Measurements from ENCODE around the gene MEIOB. TPM values are rescaled to one million over a fixed set of nuclear protein-coding genes. Genes with fewer than 3 reads are reported as not detected.
A peak's percentile ranks its signal among the peaks of the same experiment; 100 is the strongest.

The MEIOB gene
- total RNA-seq, 2 experiments from 2014 or later, result not detected

DNA sequence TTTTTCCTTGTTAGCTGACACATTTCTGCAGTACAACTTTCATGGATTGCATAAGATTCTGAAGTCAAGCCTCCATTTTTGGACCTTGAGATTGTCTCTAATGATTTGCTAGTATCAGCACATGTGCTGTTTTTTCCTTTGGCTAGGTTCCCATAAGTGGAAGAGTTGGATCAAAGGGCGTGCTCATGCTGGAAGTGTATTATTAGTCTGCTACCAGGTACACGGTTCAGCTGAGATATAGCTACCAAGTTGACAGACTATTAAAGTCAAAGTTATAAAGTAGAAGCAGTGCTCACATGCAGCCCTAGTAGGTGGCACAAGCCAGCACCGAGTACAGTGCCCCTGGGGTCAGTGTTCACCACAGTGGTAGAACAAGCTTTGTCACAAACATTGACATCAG is 41.8 kb downstream of the MEIOB start:
- peaks cover 28% of the 10 kb centered on the region for H3K4me1 Mint-ChIP-seq (ENCODE audit: low read depth)
- no peak overlapping the region for H3K4me3 Mint-ChIP-seq
- H3K36me3 Mint-ChIP-seq, result no peaks in the 10 kb centered on the region
- H3K27ac Mint-ChIP-seq, result no peak overlapping the region
- intact Hi-C loops (cut with micrococcal nuclease), result no loop called here
- no peaks in the 10 kb centered on the region for H3K27me3 Mint-ChIP-seq
- ChIA-PET CTCF (interaction anchor here (1.6 kb wide), 1 partner anchor 192 kb away, joined by 3 read pairs; no protein-coding TSS in a partner anchor), POLR2A (no interaction called here)
- H3K9me3 Mint-ChIP-seq, result no peaks in the 10 kb centered on the region
- DNase-seq, result no peak

DNA sequence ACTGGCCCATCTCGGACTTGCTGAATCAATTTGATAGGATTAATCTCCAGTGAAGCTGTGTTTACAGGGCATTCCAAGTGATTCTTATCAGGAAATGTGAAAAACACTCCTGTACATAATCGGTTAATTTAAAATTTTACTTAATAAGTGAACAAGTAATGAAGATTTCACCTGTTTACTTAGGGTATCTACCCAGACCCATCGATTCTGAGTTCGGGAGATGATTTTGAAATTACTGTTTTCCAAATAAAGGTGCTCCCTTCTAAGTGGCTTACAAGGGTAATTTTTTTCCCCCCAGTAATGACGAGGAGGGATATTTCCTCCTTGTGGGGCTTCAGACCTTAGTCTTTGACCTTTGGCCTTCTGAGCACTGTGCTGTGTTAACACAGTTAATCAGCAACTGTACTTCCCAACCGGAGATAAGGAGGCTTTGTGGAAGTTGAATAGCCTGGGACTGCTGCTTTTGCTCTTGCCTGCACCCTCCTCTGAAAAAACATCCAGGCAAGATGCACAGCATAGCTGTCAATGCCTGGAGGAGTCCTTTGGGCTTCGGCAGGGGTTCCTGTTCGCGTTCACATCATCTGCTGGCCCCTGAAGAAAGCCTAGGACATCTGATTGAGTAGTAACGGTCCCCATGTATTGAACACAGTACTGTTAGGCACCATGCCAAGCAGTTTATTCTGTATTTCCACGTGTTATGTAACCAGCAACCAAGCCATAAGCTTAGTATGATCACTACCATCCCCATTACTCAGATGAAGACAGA is 43.1 kb downstream of the MEIOB start:
- Mint-ChIP-seq H3K27ac (no peak overlapping the region), H3K4me3 (peak overlapping the region; percentile 59), H3K36me3 (no peaks in the 10 kb centered on the region), H3K27me3 (no peaks in the 10 kb centered on the region), H3K9me3 (no peaks in the 10 kb centered on the region), H3K4me1 (ENCODE audit: low read depth) (peaks cover 38% of the 10 kb centered on the region)
- ChIA-PET POLR2A (no interaction called here), CTCF (no interaction called here)
- no peak for DNase-seq
- intact Hi-C loops (cut with micrococcal nuclease), result no loop called here

DNA sequence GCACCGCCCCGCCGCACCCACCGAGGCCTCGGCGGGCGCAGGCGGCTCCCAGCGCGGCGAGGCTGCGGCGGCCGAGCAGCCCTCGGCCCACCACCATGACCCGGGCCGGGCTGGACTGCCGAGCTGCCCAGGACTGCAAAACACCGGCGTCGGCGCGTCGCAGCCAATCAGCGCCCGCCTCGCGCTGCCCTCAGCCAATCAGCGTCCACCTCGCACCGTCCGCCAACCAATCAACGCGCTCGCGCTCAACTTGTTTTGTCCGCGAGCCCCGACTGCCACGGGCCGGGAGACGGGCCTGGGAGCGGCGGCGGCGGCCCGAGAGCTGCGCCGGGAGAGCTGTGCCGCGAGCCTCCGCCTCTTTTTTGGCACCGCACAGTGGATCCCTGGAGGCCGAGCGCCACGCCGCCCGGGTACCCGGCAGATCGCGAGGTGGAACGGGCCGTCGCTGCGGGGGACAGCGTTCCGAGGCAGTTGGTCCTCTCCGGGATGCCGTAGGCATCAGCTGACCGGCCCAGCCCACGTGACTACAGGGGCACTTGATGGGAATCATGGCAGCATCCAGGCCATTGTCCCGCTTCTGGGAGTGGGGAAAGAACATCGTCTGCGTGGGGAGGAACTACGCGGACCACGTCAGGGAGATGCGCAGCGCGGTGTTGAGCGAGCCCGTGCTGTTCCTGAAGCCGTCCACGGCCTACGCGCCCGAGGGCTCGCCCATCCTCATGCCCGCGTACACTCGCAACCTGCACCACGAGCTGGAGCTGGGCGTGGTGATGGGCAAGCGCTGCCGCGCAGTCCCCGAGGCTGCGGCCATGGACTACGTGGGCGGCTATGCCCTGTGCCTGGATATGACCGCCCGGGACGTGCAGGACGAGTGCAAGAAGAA is 45.0 kb downstream of the MEIOB start, which contains the start of the genes FAHD1 and HAGH:
TSS of gene FAHD1 (plus strand) at position 516 of the 883 bp plus-strand sequence. CDS start at position 549, 33 bp downstream.
TSS of gene HAGH (minus strand) at position 135 of the 883 bp plus-strand sequence. CDS start at position 97, 38 bp downstream.
- Mint-ChIP-seq H3K36me3 (no peaks in the 10 kb centered on the region), H3K9me3 (no peaks in the 10 kb centered on the region), H3K27ac (peak within 1 kb of the TSS; percentile 76), H3K4me3 (peak within 1 kb of the TSS; percentile 91), H3K4me1 (ENCODE audit: low read depth) (peaks cover 40% of the 10 kb centered on the region), H3K27me3 (no peaks in the 10 kb centered on the region)
- DNase-seq, result peak; percentile 93
- intact Hi-C loops (cut with micrococcal nuclease), result loop anchor here (1.0 to 2.0 kb wide), 2 partner anchors 28 to 45 kb away; partner anchors contain the start of genes NUBP2 and SPSB3
- POLR2A ChIA-PET, result interaction anchor here (0.6 to 1.7 kb wide), 5 partner anchors 44 to 221 kb away, joined by 3 to 9 read pairs (median 3); partner anchors contain the start of genes MAPK8IP3, MSRB1, NUBP2 and RPS2
- CTCF ChIA-PET, result interaction anchor here (0.6 to 1.6 kb wide), 5 partner anchors 36 to 196 kb away, joined by 3 to 8 read pairs (median 4); partner anchors contain the start of genes MAPK8IP3, MSRB1, NUBP2 and SPSB3

DNA sequence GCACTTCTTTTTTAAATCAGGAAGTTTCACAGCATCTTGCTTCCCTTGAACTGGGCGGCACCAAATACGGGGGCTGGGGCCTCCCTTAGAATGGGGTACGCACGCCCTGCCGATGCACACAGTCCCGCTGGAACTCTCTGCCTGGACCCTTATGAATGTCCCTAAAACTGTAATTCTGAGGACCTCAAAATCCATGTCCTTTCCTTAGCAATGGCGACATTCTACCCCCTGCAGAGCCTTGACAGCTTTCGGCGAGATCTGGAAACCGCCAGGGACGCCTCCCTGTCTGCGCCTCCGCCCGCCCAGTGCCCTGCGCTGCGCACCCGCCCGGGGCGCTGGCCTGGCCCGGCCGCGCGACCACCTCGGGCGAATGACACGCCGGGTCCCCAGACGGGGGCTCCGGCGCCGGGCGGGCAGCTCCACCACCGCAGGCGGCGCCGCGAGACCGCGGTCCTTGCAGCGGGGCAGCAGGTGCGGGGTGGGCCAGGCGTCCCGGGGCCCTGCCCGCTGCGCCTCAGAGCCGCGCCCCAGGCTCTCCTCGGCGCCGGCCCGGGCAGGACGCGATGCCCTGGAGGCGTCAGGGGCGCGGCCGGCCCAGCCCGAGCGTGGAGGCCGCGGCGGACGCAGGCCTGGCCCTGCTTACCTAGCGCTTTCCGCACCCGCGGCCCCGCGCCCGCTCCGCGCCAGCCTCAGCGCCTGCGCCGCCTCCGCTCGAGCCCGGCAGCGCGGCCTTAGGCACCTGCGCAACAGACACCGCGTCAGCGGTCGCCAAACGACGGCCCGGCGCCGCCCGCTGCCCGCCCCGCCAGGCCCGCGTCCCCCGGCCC is 45.9 kb downstream of the MEIOB start:
- H3K4me1 Mint-ChIP-seq (ENCODE audit: low read depth), result peaks cover 40% of the 10 kb centered on the region
- no peaks in the 10 kb centered on the region for H3K9me3 Mint-ChIP-seq
- CTCF ChIA-PET, result interaction anchor here (0.8 to 1.6 kb wide), 2 partner anchors 43 to 120 kb away, joined by 3 to 8 read pairs; partner anchors contain the start of genes MAPK8IP3, NUBP2 and SPSB3
- H3K27ac Mint-ChIP-seq, result peak overlapping the region; percentile 60
- peak; percentile 79 for DNase-seq
- intact Hi-C loops (cut with micrococcal nuclease), result loop anchor here (1.0 to 2.0 kb wide), 2 partner anchors 29 to 44 kb away; partner anchors contain the start of genes NUBP2 and SPSB3
- no peaks in the 10 kb centered on the region for H3K27me3 Mint-ChIP-seq
- H3K4me3 Mint-ChIP-seq, result peak overlapping the region; percentile 80
- POLR2A ChIA-PET, result interaction anchor here (0.7 to 1.7 kb wide), 4 partner anchors 43 to 139 kb away, joined by 3 to 9 read pairs (median 6); partner anchors contain the start of genes MAPK8IP3, NME3, NUBP2 and RPS2
- H3K36me3 Mint-ChIP-seq, result no peaks in the 10 kb centered on the region

DNA sequence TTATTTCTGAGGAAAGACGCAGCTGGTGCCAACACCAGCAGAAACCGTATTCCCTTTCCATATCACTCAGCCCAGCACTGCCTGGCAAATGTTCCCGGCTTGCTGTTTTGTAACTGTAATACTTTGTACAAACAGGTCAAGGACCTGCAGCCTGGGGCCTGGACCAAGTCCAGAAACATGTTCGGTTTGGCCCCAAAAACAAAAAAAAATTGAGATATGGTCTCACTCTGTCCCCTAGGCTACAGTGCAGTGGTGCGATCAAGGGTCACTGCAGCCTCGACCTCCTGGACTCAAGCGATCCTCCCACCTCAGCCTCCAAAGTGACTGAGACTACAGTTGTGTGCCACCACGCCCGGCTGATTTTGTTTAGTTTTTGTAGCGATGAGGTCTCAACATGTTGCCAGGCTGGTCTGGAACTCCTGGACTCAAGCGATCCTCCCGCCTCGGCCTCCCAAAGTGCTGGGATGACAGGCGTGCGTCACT is 46.5 kb downstream of the MEIOB start:
- Mint-ChIP-seq H3K27ac (peak overlapping the region; percentile 60), H3K4me1 (ENCODE audit: low read depth) (peaks cover 40% of the 10 kb centered on the region), H3K4me3 (peak overlapping the region; percentile 80), H3K36me3 (no peaks in the 10 kb centered on the region), H3K9me3 (no peaks in the 10 kb centered on the region), H3K27me3 (no peaks in the 10 kb centered on the region)
- CTCF ChIA-PET, result interaction anchor here (0.8 to 1.5 kb wide), 2 partner anchors 11 to 43 kb away, joined by 3 to 6 read pairs; partner anchors contain the start of genes NUBP2 and SPSB3
- POLR2A ChIA-PET, result interaction anchor here (0.7 kb wide), 1 partner anchor 54 kb away, joined by 3 read pairs; the partner anchor contains the start of gene NME3
- no peak for DNase-seq
- intact Hi-C loops (cut with micrococcal nuclease), result no loop called here

DNA sequence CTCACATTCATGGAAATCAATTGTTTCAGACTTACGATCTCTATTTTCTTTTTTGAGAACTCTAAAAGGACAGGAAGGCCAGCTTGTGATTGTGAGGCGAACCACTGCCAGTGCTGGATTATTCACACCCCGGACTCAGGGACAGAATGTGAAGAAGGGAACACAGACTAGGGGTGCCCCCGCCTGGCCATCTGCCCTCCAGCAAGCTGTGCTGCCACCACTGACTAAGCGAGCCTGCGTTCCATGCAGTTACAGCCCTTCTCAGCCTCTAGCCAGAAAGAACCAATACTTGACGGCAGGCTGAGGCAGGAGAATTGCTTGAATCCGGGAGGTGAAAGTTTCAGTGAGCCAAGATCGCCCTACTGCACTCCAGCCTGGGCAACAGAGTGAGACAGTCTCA is 48.1 kb downstream of the MEIOB start:
- DNase-seq, result peak; percentile 35
- Mint-ChIP-seq H3K27me3 (no peaks in the 10 kb centered on the region), H3K36me3 (no peaks in the 10 kb centered on the region), H3K9me3 (no peaks in the 10 kb centered on the region), H3K4me1 (ENCODE audit: low read depth) (peaks cover 31% of the 10 kb centered on the region), H3K27ac (peak overlapping the region; percentile 23), H3K4me3 (no peak overlapping the region)
- ChIA-PET POLR2A (interaction anchor here (1.1 to 1.5 kb wide), 2 partner anchors 41 to 146 kb away, joined by 4 read pairs; partner anchors contain the start of genes JPT2, NUBP2 and SPSB3), CTCF (interaction anchor here (1.0 to 1.2 kb wide), 2 partner anchors 41 to 92 kb away, joined by 3 read pairs; partner anchors contain the start of genes NUBP2 and SPSB3)
- intact Hi-C loops (cut with micrococcal nuclease), result no loop called here

DNA sequence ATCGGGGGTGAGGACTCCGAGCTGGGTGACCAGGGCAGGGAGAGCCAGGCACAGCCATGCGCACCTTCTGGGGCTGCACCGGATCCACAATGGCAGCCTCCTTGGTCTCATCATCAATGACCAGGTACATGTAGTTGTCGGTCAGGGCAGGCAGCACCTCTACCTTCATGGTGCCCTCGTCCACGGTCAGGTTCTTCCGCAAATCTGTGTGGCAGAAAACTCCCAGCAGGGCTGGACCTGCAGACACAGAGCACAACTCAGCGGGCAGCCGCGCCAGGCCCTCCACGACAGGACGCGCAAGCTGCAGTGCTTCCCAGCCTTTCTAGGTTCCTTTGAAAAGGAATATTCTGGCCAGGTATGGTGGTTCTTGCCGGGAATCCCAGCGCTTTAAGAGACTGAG is 49.2 kb downstream of the MEIOB start:
- DNase-seq, result no peak
- H3K4me3 Mint-ChIP-seq, result no peak overlapping the region
- no peaks in the 10 kb centered on the region for H3K27me3 Mint-ChIP-seq
- intact Hi-C loops (cut with micrococcal nuclease), result no loop called here
- H3K27ac Mint-ChIP-seq, result no peak overlapping the region
- no peaks in the 10 kb centered on the region for H3K9me3 Mint-ChIP-seq
- peaks cover 24% of the 10 kb centered on the region for H3K4me1 Mint-ChIP-seq (ENCODE audit: low read depth)
- ChIA-PET POLR2A (interaction anchor here (1.1 kb wide), 1 partner anchor 145 kb away, joined by 4 read pairs; the partner anchor contains the start of gene JPT2), CTCF (interaction anchor here (1.0 kb wide), 1 partner anchor 40 kb away, joined by 3 read pairs; the partner anchor contains the start of genes NUBP2 and SPSB3)
- no peaks in the 10 kb centered on the region for H3K36me3 Mint-ChIP-seq

DNA sequence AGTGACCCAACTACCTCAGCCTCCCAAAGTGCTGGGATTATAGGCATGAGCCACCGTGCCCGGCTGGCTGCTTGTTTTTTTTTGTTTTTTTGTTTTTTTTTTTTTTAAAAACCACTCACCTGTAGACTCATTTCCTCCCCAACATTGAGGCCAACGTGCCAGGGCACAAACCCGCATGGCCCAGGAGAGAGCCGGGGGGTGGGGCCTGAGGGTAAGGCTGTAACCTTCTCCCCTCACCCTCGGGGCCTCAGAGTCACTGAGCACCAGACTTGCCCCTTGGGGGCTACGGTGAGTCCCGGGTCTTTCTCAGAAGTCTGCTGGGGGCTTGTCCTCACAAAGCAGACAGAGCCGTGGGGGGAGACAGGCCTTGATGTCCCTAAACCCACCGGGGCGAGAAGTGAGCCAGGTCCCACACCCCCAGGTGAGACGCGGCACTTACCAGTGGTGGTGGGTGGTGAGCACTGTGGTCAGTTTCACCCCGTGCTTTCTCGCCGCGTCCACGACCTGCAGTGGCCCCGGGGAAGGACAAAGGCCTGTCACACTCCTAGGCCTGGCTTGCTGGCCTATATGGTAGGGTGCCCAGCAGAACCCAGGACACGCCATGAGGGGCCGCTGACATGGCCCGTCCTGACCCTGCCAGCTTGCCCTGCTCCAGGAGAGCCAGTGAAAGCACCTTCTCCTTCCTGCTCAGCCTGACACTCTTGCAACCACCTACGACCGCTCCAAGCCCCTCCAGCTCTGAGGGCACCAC is 49.9 kb downstream of the MEIOB start:
- H3K4me1 Mint-ChIP-seq (ENCODE audit: low read depth), result peaks cover 19% of the 10 kb centered on the region
- POLR2A ChIA-PET, result no interaction called here
- H3K27me3 Mint-ChIP-seq, result no peaks in the 10 kb centered on the region
- intact Hi-C loops (cut with micrococcal nuclease), result no loop called here
- no peak overlapping the region for H3K4me3 Mint-ChIP-seq
- peaks cover 2% of the 10 kb centered on the region for H3K36me3 Mint-ChIP-seq
- CTCF ChIA-PET, result no interaction called here
- no peak for DNase-seq
- H3K9me3 Mint-ChIP-seq, result no peaks in the 10 kb centered on the region
- H3K27ac Mint-ChIP-seq, result no peak overlapping the region

DNA sequence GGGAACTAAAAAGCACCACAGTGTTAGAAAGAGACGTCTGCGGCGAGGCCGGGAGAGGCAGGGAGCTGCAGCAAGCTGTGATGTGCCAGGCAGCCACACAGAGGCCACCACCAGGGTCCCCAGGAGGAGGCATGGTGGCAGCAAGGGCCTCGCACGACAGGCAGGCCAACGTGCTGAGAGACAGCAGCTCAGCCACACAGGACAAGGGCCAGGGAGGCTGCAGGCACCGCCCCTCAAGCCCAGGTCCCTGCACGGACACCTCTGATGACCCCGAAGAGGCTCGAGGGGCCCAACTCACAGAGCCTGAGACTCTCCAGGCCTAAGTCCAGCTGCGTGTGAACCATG is 51.0 kb downstream of the MEIOB start:
- H3K36me3 Mint-ChIP-seq, result peaks cover 2% of the 10 kb centered on the region
- intact Hi-C loops (cut with micrococcal nuclease), result no loop called here
- CTCF ChIA-PET, result no interaction called here
- no peak for DNase-seq
- H3K27ac Mint-ChIP-seq, result no peak overlapping the region
- no peaks in the 10 kb centered on the region for H3K9me3 Mint-ChIP-seq
- no peaks in the 10 kb centered on the region for H3K27me3 Mint-ChIP-seq
- H3K4me1 Mint-ChIP-seq (ENCODE audit: low read depth), result peaks cover 19% of the 10 kb centered on the region
- POLR2A ChIA-PET, result no interaction called here
- H3K4me3 Mint-ChIP-seq, result no peak overlapping the region

DNA sequence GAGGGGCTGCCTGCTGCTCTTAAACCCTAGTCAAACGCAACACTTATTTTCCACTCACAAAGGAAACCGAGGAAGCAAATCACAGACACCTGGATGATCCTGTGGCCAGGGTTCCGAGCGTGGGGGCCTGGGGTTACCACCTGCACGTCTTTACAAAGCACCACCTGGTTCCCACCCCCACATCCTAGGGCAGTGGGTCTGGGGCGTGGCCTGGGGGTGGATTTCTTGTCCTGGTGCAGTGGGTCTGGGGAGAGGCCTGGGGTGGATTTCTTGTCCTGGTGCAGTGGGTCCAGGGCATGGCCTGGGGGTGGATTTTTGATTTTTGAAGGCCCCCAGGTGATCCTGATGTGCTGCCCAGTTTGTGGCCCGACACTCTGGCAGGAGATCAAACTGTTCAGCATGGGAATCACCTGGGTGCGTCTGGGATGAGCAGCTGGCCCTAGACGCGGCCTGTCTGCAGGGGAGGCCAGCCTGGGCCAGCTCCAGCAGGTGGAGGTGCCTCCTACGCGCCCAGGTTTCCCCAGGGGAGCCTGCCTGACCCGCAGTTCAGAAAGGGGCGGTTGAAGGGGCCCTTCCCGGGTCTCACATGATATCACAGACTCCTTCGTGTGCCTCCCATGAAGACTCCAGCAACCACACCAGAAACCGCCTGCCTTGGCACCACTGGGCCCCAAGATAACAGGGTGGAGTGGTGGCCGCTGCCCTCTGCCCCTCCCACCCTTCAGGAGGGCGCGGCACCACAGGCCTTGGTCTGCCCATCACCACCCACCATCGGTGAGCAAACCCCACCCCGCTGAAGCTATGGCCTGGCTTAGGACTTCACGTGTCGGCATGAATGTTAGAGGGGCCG is 51.6 kb downstream of the MEIOB start:
- no peak for DNase-seq
- no peaks in the 10 kb centered on the region for H3K9me3 Mint-ChIP-seq
- no peak overlapping the region for H3K4me3 Mint-ChIP-seq
- ChIA-PET CTCF (no interaction called here), POLR2A (no interaction called here)
- H3K27me3 Mint-ChIP-seq, result no peaks in the 10 kb centered on the region
- no peak overlapping the region for H3K27ac Mint-ChIP-seq
- intact Hi-C loops (cut with micrococcal nuclease), result no loop called here
- H3K4me1 Mint-ChIP-seq (ENCODE audit: low read depth), result peaks cover 13% of the 10 kb centered on the region
- peaks cover 5% of the 10 kb centered on the region for H3K36me3 Mint-ChIP-seq

All from activated CD4-positive, alpha-beta memory T cell treated with anti-CD3 and anti-CD28 coated beads for 36 hours (primary cell).